Endodermal cell (in vitro differentiated cells): Measurements from ENCODE around the gene FBXO41. TPM values are rescaled to one million over a fixed set of nuclear protein-coding genes. Genes with fewer than 3 reads are reported as not detected.

ENCODE experiments used
- DNase-seq: peaks from one replicate; pipeline ENCODE4 v3.0.0-alpha.2; 2017
- H3K27ac ChIP-seq: 2 replicates; pipeline ENCODE4 v1.5.1; 2013; ENCODE audit warnings: mild to moderate bottlenecking, low read depth, low read length, moderate library complexity
- H3K27me3 ChIP-seq: 2 replicates; pipeline ENCODE4 v1.6.1; 2013; ENCODE audit warnings: mild to moderate bottlenecking, low read length, moderate library complexity; ENCODE audit not compliant: insufficient read depth, control insufficient read depth, poor library complexity, severe bottlenecking
- H3K36me3 ChIP-seq: 2 replicates; pipeline ENCODE4 v1.7.0; 2013; ENCODE audit warnings: mild to moderate bottlenecking, low read length, moderate library complexity; ENCODE audit not compliant: control insufficient read depth, insufficient read depth
- H3K4me1 ChIP-seq: one replicate; pipeline ENCODE4 v1.7.0; 2013; ENCODE audit warnings: low read length; ENCODE audit not compliant: control insufficient read depth, insufficient read depth
- H3K4me3 ChIP-seq: 2 replicates; pipeline ENCODE4 v1.5.1; 2013; ENCODE audit warnings: mild to moderate bottlenecking, low read length, moderate library complexity
- H3K9ac ChIP-seq: 2 replicates; pipeline ENCODE4 v1.6.1; 2013; ENCODE audit warnings: mild to moderate bottlenecking, low read length, moderate library complexity; ENCODE audit not compliant: poor library complexity, severe bottlenecking; ENCODE audit errors: extremely low read depth
- H3K9me3 ChIP-seq: 2 replicates; pipeline ENCODE4 v1.6.1; 2013; ENCODE audit warnings: mild to moderate bottlenecking, low read length, moderate library complexity; ENCODE audit not compliant: control insufficient read depth
- H3K27ac Mint-ChIP-seq: 2 replicates; pipeline ENCODE4 v1.8.0; 2020; ENCODE audit warnings: mixed read lengths
- H3K27me3 Mint-ChIP-seq: 2 replicates; pipeline ENCODE4 v1.8.0; 2021; ENCODE audit warnings: mild to moderate bottlenecking, mixed read lengths; ENCODE audit not compliant: insufficient read depth
- H3K36me3 Mint-ChIP-seq: 2 replicates; pipeline ENCODE4 v1.8.0; 2020; ENCODE audit warnings: low read depth, mixed read lengths
- H3K4me1 Mint-ChIP-seq: 2 replicates; pipeline ENCODE4 v1.8.0; 2020; ENCODE audit warnings: mixed read lengths
- H3K4me3 Mint-ChIP-seq: 2 replicates; pipeline ENCODE4 v1.8.0; 2020; ENCODE audit warnings: mild to moderate bottlenecking, moderate library complexity, mixed read lengths
- H3K9me3 Mint-ChIP-seq: 2 replicates; pipeline ENCODE4 v1.8.0; 2020; ENCODE audit warnings: mild to moderate bottlenecking, mixed read lengths
- CTCF ChIP-seq: fragments of 200-600 bp; sonication (generic); conservative IDR thresholded peaks from 2 replicates; pipeline ENCODE4 v1.5.0; 2021; ENCODE audit warnings: antibody characterized with exemption, mild to moderate bottlenecking
- WGBS, 2 experiments: methylation state at CpG; one replicate each; pipeline versions ENCODE4 v1.1.5 to v1.1.7; 2013; ENCODE audit warnings: missing lambda C conversion rate in 2 of 2, mixed read lengths in 1 of 2; ENCODE audit not compliant: insufficient coverage in 1 of 2, insufficient read length in 1 of 2; 5-methylcytosine and 5-hydroxymethylcytosine counted together
- total RNA-seq, 2 donors: library from RNA; stranded (reverse); fragmentation: NEBNext Ultra II Directional in 1 of 2; extraction: Animal tissue kit (Norgen Biotek cat#: 25700) in 1 of 2; gene quantifications; 2 replicates in 1 of 2; 3 replicates in 1 of 2; pipeline ENCODE4 v1.2.1, GENCODE V29; 2021

FBXO41 gene
- total RNA-seq, 2 donors from 2014 or later: 9.0 to 11.2 TPM

DNA sequence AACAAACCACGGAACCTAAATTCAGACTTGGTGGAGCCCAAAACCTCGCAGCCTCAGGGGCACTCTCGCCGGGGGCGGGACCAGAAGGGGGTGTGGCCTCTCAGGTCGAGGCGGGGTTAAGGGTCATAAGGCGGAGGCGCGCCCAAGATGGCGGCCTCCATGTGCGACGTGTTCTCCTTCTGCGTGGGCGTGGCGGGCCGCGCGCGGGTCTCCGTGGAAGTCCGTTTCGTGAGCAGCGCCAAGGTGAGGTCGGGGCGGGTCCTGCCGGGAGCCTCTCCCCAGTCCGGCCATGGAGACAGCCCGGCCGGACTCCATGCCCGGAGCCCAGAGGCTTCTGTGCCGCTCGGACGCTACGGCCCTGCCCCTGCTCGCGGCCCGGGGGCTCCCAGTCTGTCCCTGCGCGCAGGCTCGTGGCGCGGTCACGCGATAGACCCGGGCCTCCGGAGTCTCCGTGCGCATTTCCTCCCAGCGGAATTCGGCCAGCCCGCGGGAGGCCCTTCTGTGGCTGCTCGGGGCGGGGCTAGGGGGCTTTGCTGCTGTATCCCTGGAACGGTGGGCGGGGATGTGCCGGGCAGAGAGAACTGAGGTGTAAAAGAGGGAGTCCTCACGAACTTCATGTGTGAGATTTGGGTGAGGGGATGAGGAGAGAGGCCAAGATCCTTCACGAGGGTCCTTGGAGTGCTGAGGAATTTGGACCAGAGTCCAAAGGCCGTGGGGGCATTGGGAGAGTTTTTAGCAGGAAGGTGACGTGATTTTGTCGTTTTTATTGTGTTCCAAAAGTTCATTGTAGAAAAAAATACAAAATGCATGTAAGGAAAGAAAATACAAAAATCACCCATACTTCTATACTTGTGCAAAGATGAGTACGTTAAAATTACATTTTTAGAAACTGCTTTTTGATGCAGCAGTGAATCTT lies 69.9 kb downstream of the FBXO41 start, which contains the start of gene SMYD5:
TSS of gene SMYD5 (plus strand) at position 126 of the 916 bp plus-strand sequence. CDS start at position 148, 22 bp downstream.
- Mint-ChIP-seq H3K9me3 (no peaks in the 10 kb centered on the region), H3K27ac (peak within 1 kb of the TSS; percentile 92), H3K4me1 (peaks cover 13% of the 10 kb centered on the region), H3K36me3 (peaks cover 3% of the 10 kb centered on the region), H3K4me3 (peak within 1 kb of the TSS; percentile 68), H3K27me3 (peaks cover 8% of the 10 kb centered on the region)
- peak within 1 kb of the TSS; percentile 67 for H3K27ac ChIP-seq
- H3K4me3 ChIP-seq: peak within 1 kb of the TSS; percentile 93
- no peaks in the 10 kb centered on the region for H3K9me3 ChIP-seq
- peak; percentile 96 for DNase-seq
- H3K9ac ChIP-seq: peak within 1 kb of the TSS; percentile 76
- 1 to 2% methylated on average over 9 to 63 of the region's 64 CpGs for WGBS, 2 experiments
- no peaks in the 10 kb centered on the region for H3K4me1 ChIP-seq
- H3K36me3 ChIP-seq: no peaks in the 10 kb centered on the region
- peaks cover 8% of the 10 kb centered on the region for H3K27me3 ChIP-seq
- TF ChIP-seq CTCF: no peak

GRCh38 chr2:73212448-73213176 lies 71.7 kb downstream of the FBXO41 start:
- Histone ChIP-seq H3K27ac (no peak overlapping the region), H3K9ac (no peak overlapping the region), H3K27me3 (peaks cover 9% of the 10 kb centered on the region), H3K9me3 (no peaks in the 10 kb centered on the region), H3K36me3 (no peaks in the 10 kb centered on the region), H3K4me1 (no peaks in the 10 kb centered on the region), H3K4me3 (no peak overlapping the region)
- Mint-ChIP-seq H3K27ac (no peak overlapping the region), H3K36me3 (no peaks in the 10 kb centered on the region), H3K4me3 (no peak overlapping the region), H3K9me3 (no peaks in the 10 kb centered on the region), H3K27me3 (peaks cover 14% of the 10 kb centered on the region), H3K4me1 (peaks cover 13% of the 10 kb centered on the region)
- peak; percentile 93 for DNase-seq
- TF ChIP-seq CTCF: peak; percentile 97
- WGBS, 2 experiments: 50 to 79% methylated on average over 13 to 20 of the region's 20 CpGs

DNA sequence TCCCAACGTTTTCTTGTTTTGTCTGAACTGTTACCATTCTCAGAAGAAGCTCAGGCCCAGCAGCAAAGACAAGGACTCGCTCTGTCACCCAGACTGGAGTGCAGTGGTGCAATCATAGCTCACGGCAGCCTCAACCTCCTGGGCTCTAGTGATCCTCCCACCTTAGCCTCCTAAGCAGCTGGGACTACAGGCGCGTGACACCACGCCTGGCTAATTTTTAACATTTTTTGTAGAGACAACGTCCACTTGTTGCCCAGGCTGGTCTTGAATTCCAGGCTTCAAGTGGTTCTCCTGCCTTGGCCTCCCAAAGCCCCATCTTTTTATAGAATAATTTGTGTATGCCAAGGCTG lies 72.2 kb downstream of the FBXO41 start:
- Histone ChIP-seq H3K4me1 (no peaks in the 10 kb centered on the region), H3K9ac (no peak overlapping the region), H3K9me3 (no peaks in the 10 kb centered on the region), H3K27me3 (peaks cover 9% of the 10 kb centered on the region), H3K4me3 (no peak overlapping the region), H3K36me3 (no peaks in the 10 kb centered on the region), H3K27ac (no peak overlapping the region)
- Mint-ChIP-seq H3K36me3 (no peaks in the 10 kb centered on the region), H3K4me3 (no peak overlapping the region), H3K9me3 (no peaks in the 10 kb centered on the region), H3K4me1 (peaks cover 13% of the 10 kb centered on the region), H3K27me3 (peaks cover 17% of the 10 kb centered on the region), H3K27ac (no peak overlapping the region)
- 84 to 85% methylated on average over 6 to 7 of the region's 7 CpGs for WGBS, 2 experiments
- no peak for DNase-seq
- TF ChIP-seq CTCF: no peak
